GM10266 (cell line): ENCODE results near the gene ANKRD33.
"Not testable (repeated sequence)": the region's sequence is repeated elsewhere in the genome, so short reads cannot be mapped to it uniquely, and the experiment has no call there.

Source experiments
- DNase-seq: peaks from one replicate; pipeline ENCODE4 v3.0.0; 2012; ENCODE audit errors: extremely low spot score
- CTCF ChIP-seq: IDR thresholded peaks from 2 replicates; pipeline ENCODE4 v1.5.1; 2012; ENCODE audit warnings: mild to moderate bottlenecking, low read depth; ENCODE audit not compliant: control insufficient read depth, insufficient read depth; ENCODE audit errors: missing control alignments

ANKRD33 gene

GRCh38 chr12:51883998-51884675, 3.8 kb upstream of the ANKRD33 start:
- no peak for DNase-seq
- no peak for TF ChIP-seq CTCF

- no peak for TF ChIP-seq CTCF
- no peak for DNase-seq
Observed at GRCh38 chr12:51884676-51885229, 3.1 kb upstream of the ANKRD33 start.

DNA sequence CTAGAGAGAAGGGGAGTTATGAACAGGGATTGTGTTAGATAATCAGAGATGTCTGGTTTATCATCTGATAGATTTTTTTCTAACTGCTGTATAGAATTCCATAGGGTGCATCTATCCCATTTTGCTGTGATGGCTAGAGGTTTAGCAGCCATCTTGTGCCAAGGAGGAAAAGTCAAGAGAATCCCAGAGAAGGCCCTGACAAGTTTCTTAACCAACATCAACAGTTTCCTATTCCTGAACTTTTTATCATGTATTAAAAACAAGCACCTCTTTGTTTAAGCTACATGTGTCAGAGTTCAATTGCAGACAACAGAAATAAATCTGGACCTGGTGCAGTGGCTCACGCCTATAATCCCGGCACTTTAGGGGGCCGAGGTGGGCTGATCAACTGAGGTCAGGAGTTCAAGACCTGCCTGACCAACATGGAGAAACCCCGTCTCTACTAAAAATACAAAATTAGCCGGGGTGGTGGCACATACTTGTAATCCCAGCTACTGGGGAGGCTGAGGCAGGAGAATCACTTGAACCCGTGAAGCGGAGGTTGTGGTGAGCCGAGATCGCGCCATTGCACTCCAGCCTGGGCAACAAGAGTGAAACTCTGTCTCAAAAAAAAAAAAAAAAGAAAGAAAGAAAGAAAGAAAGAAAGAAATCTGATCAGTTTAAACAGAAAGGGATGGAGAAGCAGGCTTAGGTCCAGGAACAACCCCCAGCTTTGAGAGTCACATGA, 2.4 kb upstream of the ANKRD33 start:
- DNase-seq = not testable (repeated sequence)

DNA sequence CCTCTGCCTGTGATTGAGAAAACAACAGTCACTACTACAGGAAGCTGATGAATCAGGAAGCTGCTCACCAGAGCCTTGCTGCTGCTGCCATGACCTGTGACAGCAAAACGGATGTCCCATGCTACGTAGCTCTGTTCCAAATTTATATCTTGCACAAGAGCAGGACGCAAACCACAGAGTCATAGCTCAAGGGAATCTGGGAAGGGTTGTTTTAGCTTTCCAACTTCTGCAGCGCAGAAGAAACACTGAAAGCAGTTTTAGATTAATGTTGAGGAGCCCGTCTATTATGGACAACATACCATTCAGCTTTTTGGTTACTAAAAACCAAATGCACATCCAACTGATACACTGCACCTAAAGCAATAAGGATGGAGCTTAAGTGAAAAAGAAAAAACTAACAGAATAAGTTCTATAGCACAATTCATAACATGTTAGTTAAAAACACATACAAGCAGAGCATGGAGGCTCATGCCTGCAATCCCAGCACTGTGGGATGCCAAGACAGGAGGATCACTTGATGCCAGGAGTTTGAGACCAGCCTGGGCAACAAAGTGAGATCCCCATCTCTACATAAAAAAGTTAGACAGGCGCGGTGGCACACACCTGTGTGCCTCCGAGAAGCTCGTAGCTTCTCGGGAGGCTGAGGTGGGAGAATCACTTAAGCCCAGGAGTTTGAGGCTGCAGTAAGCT, 1.7 kb upstream of the ANKRD33 start:
- peak; percentile 54 for DNase-seq
- no peak for TF ChIP-seq CTCF

DNA sequence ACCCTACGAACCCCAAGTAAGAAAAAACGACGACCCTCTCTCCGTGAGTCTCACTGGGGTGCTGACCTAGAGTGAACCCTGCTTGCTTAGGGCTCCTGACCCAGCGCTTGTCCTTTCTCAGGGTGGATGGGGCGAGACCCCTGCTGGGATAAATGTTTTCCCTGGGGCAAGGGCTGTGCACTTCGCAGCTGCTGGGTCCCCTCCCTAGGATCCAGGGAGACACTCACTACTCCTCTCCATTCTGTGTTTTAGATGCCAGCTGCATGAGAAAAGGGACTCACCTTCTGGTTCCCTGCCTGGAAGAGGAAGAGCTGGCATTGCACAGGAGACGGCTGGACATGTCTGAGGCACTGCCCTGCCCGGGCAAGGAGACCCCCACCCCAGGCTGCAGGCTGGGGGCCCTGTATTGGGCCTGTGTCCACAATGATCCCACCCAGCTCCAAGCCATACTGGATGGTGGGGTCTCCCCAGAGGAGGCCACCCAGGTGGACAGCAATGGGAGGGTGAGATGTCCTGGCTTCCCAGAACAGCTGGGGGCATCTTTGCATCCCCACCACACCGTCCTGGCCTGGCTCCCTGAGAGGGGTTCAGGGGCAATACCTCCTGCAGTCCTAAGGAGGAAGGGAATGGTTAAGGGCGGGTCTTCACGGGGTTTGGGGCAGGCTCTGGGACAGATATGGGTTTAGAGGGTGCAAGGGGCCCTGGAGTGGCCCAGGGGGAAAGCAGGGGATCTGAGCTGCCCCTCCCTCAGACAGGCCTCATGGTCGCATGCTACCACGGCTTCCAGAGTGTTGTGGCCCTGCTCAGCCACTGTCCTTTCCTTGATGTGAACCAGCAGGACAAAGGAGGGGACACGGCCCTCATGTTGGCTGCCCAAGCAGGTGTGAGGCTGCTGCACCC, 663 bp downstream of the ANKRD33 start:
- DNase-seq = no peak
- TF ChIP-seq CTCF = no peak

- DNase-seq = no peak
- no peak for TF ChIP-seq CTCF
Observed at GRCh38 chr12:51889216-51890132, 1.6 kb downstream of the ANKRD33 start.
